Karpas-422 (cell line): ENCODE data around the gene DSCAML1. TPM values are rescaled to one million over a fixed set of nuclear protein-coding genes. Genes with fewer than 3 reads are reported as not detected.

ENCODE experiments used
- DNase-seq: peaks from one replicate; pipeline ENCODE4 v3.0.0-alpha.2; 2015
- H2AFZ ChIP-seq: fragments of 200-600 bp; sonication (generic); 2 replicates; pipeline ENCODE4 v1.6.1; 2014; ENCODE audit warnings: antibody characterized with exemption, low read length, mixed read lengths
- H3K27ac ChIP-seq: fragments of 200-600 bp; sonication (generic); 2 replicates; pipeline ENCODE4 v1.5.1; 2014; ENCODE audit warnings: mild to moderate bottlenecking, low read length, moderate library complexity
- H3K27me3 ChIP-seq: fragments of 200-600 bp; sonication (generic); 2 replicates; pipeline ENCODE4 v1.6.1; 2014; ENCODE audit warnings: low read length, mixed read lengths
- H3K36me3 ChIP-seq: fragments of 200-600 bp; sonication (generic); 2 replicates; pipeline ENCODE4 v1.6.1; 2014; ENCODE audit warnings: low read length, mixed read lengths; ENCODE audit not compliant: insufficient read depth
- H3K4me1 ChIP-seq: fragments of 200-600 bp; sonication (generic); 2 replicates; pipeline ENCODE4 v1.6.1; 2014; ENCODE audit warnings: mild to moderate bottlenecking, low read length, mixed read lengths
- H3K4me2 ChIP-seq: fragments of 200-600 bp; sonication (generic); 2 replicates; pipeline ENCODE4 v1.6.1; 2014; ENCODE audit warnings: low read length, low read depth, mild to moderate bottlenecking; ENCODE audit not compliant: poor library complexity, severe bottlenecking
- H3K4me3 ChIP-seq: fragments of 200-600 bp; sonication (generic); 2 replicates; pipeline ENCODE4 v1.5.1; 2014; ENCODE audit warnings: mild to moderate bottlenecking, antibody characterized with exemption, low read length, mixed read lengths
- H3K79me2 ChIP-seq: fragments of 200-600 bp; sonication (generic); 2 replicates; pipeline ENCODE4 v1.6.1; 2014; ENCODE audit warnings: mild to moderate bottlenecking, low read length, mixed read lengths
- H3K9ac ChIP-seq: fragments of 200-600 bp; sonication (generic); 2 replicates; pipeline ENCODE4 v1.6.0; 2014; ENCODE audit warnings: low read length
- H3K9me2 ChIP-seq: fragments of 200-600 bp; sonication (generic), shearing (Covaris generic); replicated peaks from 2 replicates; pipeline ENCODE4 v1.6.0; 2014; ENCODE audit warnings: mild to moderate bottlenecking, low read length, moderate library complexity; ENCODE audit not compliant: insufficient read depth
- H3K9me3 ChIP-seq: fragments of 300-700, 200-600 bp; sonication (generic); 2 replicates; pipeline ENCODE4 v1.6.1; 2014; ENCODE audit warnings: low read length, mixed read lengths
- H4K20me1 ChIP-seq: fragments of 200-600 bp; sonication (generic); 2 replicates; pipeline ENCODE4 v1.6.1; 2014; ENCODE audit warnings: mild to moderate bottlenecking, antibody characterized with exemption, low read length, low read depth; ENCODE audit not compliant: insufficient read depth
- total RNA-seq: library from RNA; depleted of rRNA; stranded (reverse); fragments of >200 nt; shearing (Covaris generic); gene quantifications from 2 replicates; pipeline ENCODE4 v1.2.3, GENCODE V29; 2014; ENCODE audit warnings: low replicate concordance

The DSCAML1 gene
- total RNA-seq, 1 experiment from 2014 or later, result not detected

DNA sequence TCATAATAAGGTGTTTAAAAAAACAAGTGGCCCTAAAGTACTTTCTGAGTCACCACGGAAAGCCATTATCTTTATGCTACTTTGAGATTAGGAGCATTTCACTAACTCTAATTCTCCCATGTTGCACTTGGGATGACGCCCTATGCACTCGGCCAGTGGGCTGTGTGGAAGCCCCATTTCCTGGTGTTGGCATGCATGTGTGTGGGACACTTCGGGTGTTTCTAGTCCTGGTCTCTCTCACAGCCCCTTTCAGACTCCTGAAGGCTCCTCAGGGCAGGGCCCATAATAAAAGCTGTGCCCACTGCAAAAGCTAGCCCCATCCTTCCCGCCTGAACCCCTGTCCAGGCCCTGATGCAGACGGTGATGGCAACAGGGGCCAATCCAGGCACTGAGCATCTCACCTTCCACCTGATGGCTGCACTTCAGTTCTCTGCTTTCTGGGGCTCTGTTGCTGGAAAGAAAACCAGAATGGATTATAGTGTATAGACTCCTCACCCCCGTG, 42.4 kb upstream of the DSCAML1 start:
- Histone ChIP-seq H3K9me2 (no peaks in the 10 kb centered on the region), H3K27ac (no peak overlapping the region), H3K4me2 (no peak overlapping the region), H2AFZ (no peak overlapping the region), H3K36me3 (no peaks in the 10 kb centered on the region), H3K79me2 (no peaks in the 10 kb centered on the region), H4K20me1 (no peaks in the 10 kb centered on the region), H3K27me3 (no peaks in the 10 kb centered on the region), H3K9me3 (no peaks in the 10 kb centered on the region), H3K9ac (no peak overlapping the region), H3K4me1 (peaks cover 12% of the 10 kb centered on the region), H3K4me3 (no peak overlapping the region)
- no peak for DNase-seq

DNA sequence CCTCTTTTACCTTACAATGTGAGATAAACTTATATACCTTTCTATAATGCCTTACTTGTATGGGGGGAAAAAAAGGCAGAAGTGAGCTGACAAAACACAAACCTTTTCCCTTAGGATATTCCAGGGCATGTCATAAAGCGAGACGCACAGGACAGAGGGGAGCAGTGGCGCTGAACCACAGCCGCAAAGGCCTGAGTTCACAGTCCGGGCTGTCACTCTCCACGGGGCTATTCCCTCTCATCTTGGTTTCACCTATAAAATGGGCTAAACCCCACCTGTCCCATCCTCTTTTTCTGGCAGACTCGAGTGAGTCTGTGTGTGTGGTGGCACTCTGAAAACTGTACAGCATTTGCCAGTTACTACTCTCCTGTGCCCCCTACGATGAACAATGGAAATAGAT, 41.9 kb upstream of the DSCAML1 start:
- DNase-seq, result no peak

DNA sequence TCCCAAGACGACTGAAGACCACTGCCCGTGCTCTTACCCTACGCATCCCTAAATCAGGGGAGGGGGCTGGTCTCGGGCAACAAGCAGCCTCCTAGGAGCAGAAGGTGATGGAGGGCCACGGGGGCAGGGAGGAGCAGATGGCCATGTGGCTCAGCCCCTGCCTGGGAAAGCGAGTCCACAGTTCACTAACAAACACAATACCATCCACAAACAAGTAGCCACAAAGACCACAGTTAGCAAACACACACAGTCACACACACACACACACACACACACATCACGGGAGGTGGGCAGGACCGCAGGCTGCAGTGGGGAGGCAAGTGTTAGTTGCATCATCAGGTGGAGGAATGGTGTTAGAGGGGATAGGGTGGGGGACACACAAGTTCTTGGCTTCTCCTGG, 40.8 kb upstream of the DSCAML1 start:
- no peak overlapping the region for H3K9ac ChIP-seq
- H3K79me2 ChIP-seq, result no peaks in the 10 kb centered on the region
- no peak overlapping the region for H3K27ac ChIP-seq
- no peak overlapping the region for H3K4me2 ChIP-seq
- peaks cover 23% of the 10 kb centered on the region for H3K4me1 ChIP-seq
- no peak overlapping the region for H3K4me3 ChIP-seq
- no peaks in the 10 kb centered on the region for H3K36me3 ChIP-seq
- H3K9me3 ChIP-seq, result no peaks in the 10 kb centered on the region
- H2AFZ ChIP-seq, result no peak overlapping the region
- no peak for DNase-seq
- no peaks in the 10 kb centered on the region for H3K9me2 ChIP-seq
- no peaks in the 10 kb centered on the region for H3K27me3 ChIP-seq
- no peaks in the 10 kb centered on the region for H4K20me1 ChIP-seq

More for the DNA sequence above, 41.9 kb upstream of the DSCAML1 start:
- Histone ChIP-seq H3K79me2 (no peaks in the 10 kb centered on the region), H3K27me3 (no peaks in the 10 kb centered on the region), H3K4me1 (peaks cover 18% of the 10 kb centered on the region), H3K9me2 (no peaks in the 10 kb centered on the region), H3K36me3 (no peaks in the 10 kb centered on the region), H3K4me3 (no peak overlapping the region), H3K9ac (no peak overlapping the region), H3K4me2 (no peak overlapping the region), H4K20me1 (no peaks in the 10 kb centered on the region), H3K27ac (no peak overlapping the region), H3K9me3 (no peaks in the 10 kb centered on the region), H2AFZ (no peak overlapping the region)

DNA sequence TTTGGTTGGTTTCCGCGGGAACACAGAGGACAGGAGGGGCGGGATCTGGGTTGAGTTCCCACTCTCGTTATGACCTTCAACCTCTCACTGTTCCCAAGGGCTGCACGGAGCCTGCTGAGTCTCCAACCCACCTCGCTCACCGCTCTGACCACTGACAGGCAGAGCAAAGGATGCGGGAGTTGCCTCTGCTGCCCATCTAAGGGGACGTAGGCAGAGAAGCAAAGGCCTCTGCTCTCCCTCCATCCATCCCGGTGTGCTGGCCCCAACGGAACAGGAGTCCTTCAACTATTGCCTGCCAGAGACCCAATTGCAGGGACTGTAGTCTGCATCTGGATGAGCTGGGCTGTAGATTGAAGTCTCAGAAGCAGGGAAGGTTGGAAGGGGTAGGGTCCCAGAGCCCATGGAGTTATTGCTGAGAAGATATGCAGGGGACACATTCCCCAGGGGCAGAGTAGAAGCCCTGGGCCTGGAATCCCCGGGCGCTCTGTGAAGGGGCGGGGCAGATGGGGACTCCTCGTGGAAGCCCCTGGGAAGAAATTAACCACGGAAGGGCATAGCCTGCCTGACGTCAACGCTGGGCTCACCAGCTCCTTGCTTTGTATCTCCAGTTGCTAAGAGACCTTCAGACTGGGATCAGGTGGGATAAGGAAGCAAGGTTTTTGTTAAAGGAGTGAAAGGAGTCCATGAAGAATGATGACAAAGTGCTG, 40.2 kb upstream of the DSCAML1 start:
- Histone ChIP-seq H3K27me3 (no peaks in the 10 kb centered on the region), H3K9me3 (no peaks in the 10 kb centered on the region), H4K20me1 (no peaks in the 10 kb centered on the region), H3K79me2 (no peaks in the 10 kb centered on the region), H3K4me1 (peaks cover 23% of the 10 kb centered on the region), H3K9me2 (no peaks in the 10 kb centered on the region), H3K36me3 (no peaks in the 10 kb centered on the region), H3K9ac (no peak overlapping the region), H2AFZ (no peak overlapping the region), H3K27ac (no peak overlapping the region), H3K4me3 (no peak overlapping the region), H3K4me2 (no peak overlapping the region)
- DNase-seq, result no peak

DNA sequence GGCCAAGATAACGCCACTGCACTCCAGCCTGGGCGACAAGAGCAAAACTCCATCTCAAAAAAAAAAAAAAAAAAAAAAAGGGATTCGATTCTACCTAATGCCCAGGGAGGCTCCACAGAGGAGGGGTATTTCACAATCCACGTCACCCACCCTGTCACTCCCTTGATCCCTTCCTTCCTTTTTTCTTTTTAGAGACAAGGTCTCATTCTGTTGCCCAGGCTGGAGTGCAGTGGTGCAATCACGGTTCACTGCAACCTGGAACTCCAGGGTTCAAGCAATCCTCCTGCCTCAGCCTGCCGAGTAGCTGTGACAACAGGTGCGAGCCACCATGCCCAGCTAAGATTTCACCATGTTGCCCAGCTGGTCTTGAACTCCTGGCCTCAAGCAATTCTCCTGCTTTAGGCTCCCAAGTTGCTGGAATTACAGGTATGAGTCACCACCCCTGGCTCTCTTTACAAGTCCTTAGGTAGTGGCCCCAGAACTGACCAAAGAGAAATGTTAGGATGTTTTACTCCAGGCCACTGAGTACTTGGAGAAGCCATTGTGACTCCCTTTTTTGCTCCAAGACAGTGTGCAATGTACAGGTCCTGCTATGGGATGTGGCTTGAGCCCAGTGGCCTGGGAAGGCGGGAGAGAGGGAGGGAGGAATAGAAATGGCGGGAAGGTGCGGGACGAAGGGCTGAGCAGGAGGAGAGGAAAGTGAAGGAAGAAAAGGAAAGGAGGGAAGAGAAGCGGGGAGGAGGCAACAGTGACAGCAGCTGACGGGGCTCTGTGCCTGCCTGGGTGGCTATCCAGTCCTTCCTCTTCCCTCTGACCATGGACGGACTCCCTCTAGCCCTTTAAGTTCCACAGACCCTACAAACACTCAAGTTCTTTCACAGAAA, 39.3 kb upstream of the DSCAML1 start:
- no peak overlapping the region for H3K27ac ChIP-seq
- H3K27me3 ChIP-seq, result no peaks in the 10 kb centered on the region
- H3K36me3 ChIP-seq, result no peaks in the 10 kb centered on the region
- no peak for DNase-seq
- no peaks in the 10 kb centered on the region for H3K9me2 ChIP-seq
- no peak overlapping the region for H2AFZ ChIP-seq
- no peak overlapping the region for H3K4me3 ChIP-seq
- H3K9me3 ChIP-seq, result no peaks in the 10 kb centered on the region
- no peak overlapping the region for H3K4me2 ChIP-seq
- no peaks in the 10 kb centered on the region for H4K20me1 ChIP-seq
- no peak overlapping the region for H3K9ac ChIP-seq
- H3K79me2 ChIP-seq, result no peaks in the 10 kb centered on the region
- H3K4me1 ChIP-seq, result peaks cover 23% of the 10 kb centered on the region

DNA sequence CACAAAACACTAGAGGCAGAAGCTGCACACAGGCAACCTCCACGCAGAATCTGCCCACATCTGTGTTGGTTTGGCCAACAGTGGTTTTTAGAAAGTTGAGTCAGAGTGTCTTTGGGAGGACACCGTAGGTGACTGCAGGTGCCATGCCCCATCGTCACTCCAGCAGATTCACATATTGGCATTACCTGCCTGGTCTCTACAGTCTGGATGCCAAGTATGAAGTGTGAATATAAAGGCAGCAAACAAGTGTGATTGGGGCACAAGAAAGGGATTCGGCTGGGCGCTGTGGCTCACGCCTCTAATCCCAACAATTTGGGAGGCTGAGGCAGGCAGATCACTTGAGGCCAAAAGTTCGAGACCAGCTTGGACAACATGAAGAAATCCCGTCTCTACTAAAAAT, 38.6 kb upstream of the DSCAML1 start:
- H3K27me3 ChIP-seq, result no peaks in the 10 kb centered on the region
- no peaks in the 10 kb centered on the region for H4K20me1 ChIP-seq
- H3K36me3 ChIP-seq, result no peaks in the 10 kb centered on the region
- peaks cover 23% of the 10 kb centered on the region for H3K4me1 ChIP-seq
- H3K9me2 ChIP-seq, result no peaks in the 10 kb centered on the region
- no peak for DNase-seq
- no peak overlapping the region for H3K9ac ChIP-seq
- H2AFZ ChIP-seq, result no peak overlapping the region
- H3K4me3 ChIP-seq, result no peak overlapping the region
- no peaks in the 10 kb centered on the region for H3K9me3 ChIP-seq
- H3K27ac ChIP-seq, result no peak overlapping the region
- H3K4me2 ChIP-seq, result no peak overlapping the region
- no peaks in the 10 kb centered on the region for H3K79me2 ChIP-seq

DNA sequence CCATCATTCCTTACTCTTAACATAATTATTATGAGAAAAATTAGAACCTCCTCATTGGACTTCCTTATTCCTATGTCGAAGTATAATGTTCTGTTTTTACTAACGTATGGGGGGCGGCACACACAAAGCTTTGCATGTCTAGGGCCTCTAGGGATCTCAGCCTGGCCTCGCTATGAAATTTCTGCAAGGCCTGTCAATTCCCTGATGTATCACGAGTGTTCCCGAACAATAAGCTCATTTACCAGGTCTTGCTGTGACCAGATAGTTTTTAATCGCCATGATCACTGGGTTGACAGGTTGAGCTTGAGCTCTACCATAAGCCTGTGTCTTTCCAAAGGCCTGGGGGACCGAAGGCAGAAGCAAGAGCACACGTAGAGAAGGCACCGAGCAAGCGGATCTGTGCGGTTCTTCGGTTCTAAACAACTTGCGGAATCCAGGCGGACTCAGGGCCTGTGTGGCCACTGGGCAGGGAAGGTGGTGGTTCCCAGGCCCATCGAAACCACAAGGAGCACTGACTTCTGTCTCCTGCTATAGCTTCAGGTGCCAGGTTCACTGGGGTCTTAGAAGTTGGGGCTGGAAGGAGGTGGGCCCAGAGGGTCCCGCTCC, 37.9 kb upstream of the DSCAML1 start:
- no peaks in the 10 kb centered on the region for H3K79me2 ChIP-seq
- H3K27ac ChIP-seq, result no peak overlapping the region
- peak; percentile 61 for DNase-seq
- H2AFZ ChIP-seq, result no peak overlapping the region
- H3K4me1 ChIP-seq, result peaks cover 23% of the 10 kb centered on the region
- H3K4me2 ChIP-seq, result peak overlapping the region; percentile 40
- H3K9me2 ChIP-seq, result no peaks in the 10 kb centered on the region
- no peak overlapping the region for H3K9ac ChIP-seq
- H3K9me3 ChIP-seq, result no peaks in the 10 kb centered on the region
- no peaks in the 10 kb centered on the region for H4K20me1 ChIP-seq
- H3K27me3 ChIP-seq, result no peaks in the 10 kb centered on the region
- 0 out of 2 replicates have a peak overlapping the region, but pooled peaks have one; percentile 25 for H3K4me3 ChIP-seq
- H3K36me3 ChIP-seq, result no peaks in the 10 kb centered on the region
